Gastrocnemius medialis (tissue), 4 donors: ENCODE measurements around the gene THSD4. TPM values are rescaled to one million over a fixed set of nuclear protein-coding genes. Genes with fewer than 3 reads are reported as not detected.

Source experiments
- ATAC-seq, 2 donors: fragments of 150-250 bp; one replicate each; pipeline ENCODE4 v1.9.1; 2016
- DNase-seq, 2 donors: peaks; one replicate each; pipeline ENCODE4 v3.0.0-alpha.2; 2019
- H3K27ac ChIP-seq, 4 donors: fragments of 200-600 bp; sonication (generic); 1 replicate in 1 of 4; 2 replicates in 3 of 4; pipeline ENCODE4 v1.5.1; 2016 to 2018; ENCODE audit warnings: mild to moderate bottlenecking in 2 of 4, moderate library complexity in 1 of 4
- H3K27me3 ChIP-seq, 3 donors: fragments of 200-600 bp; sonication (generic) in 2 of 3; 1 replicate in 1 of 3; 2 replicates in 2 of 3; pipeline versions ENCODE4 v1.5.1 to v1.6.0; 2016 to 2019; ENCODE audit warnings: mild to moderate bottlenecking in 1 of 3, moderate library complexity in 1 of 3
- H3K36me3 ChIP-seq, 2 donors: fragments of 200-600 bp; sonication (generic) in 1 of 2; one replicate each; pipeline ENCODE4 v1.5.1; 2017 to 2018
- H3K4me1 ChIP-seq, 2 donors: fragments of 200-600 bp; sonication (generic) in 1 of 2; one replicate each; pipeline ENCODE4 v1.5.1; 2016 to 2017; ENCODE audit warnings: mild to moderate bottlenecking in 2 of 2
- H3K4me3 ChIP-seq, 4 donors: fragments of 200-600 bp; sonication (generic) in 3 of 4; 1 replicate in 1 of 4; 2 replicates in 3 of 4; pipeline ENCODE4 v1.5.1; 2016 to 2019; ENCODE audit warnings: mild to moderate bottlenecking in 2 of 4
- H3K9me3 ChIP-seq, 3 donors: fragments of 200-600 bp; sonication (generic) in 2 of 3; 1 replicate in 1 of 3; 2 replicates in 2 of 3; pipeline ENCODE4 v1.5.1; 2016 to 2019
- CTCF ChIP-seq, 5 experiments: fragments of 450-650 bp in 3 of 5; fragments of 200-600 bp in 2 of 5; sonication (generic) in 2 of 5; IDR thresholded peaks in 4 of 5; conservative IDR thresholded peaks in 1 of 5; 1 replicate in 4 of 5; 2 replicates in 1 of 5; pipeline ENCODE4 v1.5.1; 2016 to 2019; ENCODE audit warnings: antibody characterized with exemption in 5 of 5, mild to moderate bottlenecking in 3 of 5, moderate library complexity in 3 of 5
- POLR2A ChIP-seq, 2 donors: fragments of 450-650 bp; IDR thresholded peaks; one replicate each; pipeline ENCODE4 v1.6.1; 2017; ENCODE audit warnings: antibody characterized with exemption in 2 of 2, mild to moderate bottlenecking in 2 of 2, moderate library complexity in 2 of 2
- in situ Hi-C, 4 donors: fragments of 200-750 bp; cut with MboI; loops; one replicate each; pipeline versions ENCODE4 v1.15.0 to v1.8.0; 2017; ENCODE audit warnings: low sequenced_read_pairs in 4 of 4
- intact Hi-C: fragments of 100-400 bp; cut with DNase I; formaldehyde crosslinking; loops from one replicate; pipeline ENCODE4 v1.15.1; 2023; ENCODE audit warnings: low total_unique reads
- total RNA-seq, 4 donors: library from RNA; depleted of rRNA; stranded (reverse); fragments of >200 nt; gene quantifications; one replicate each; pipeline versions ENCODE4 v1.1.0 to v1.2.3, GENCODE V29; 2016

Gene THSD4
- total RNA-seq, 4 donors from 2014 or later = 0.35 to 3.1 (median 0.60) TPM

GRCh38 chr15:71106802-71107500 is 8.3 kb upstream of the THSD4 start:
- TF ChIP-seq POLR2A (IDR thresholded peaks at IDR 0.05) (no peak), CTCF (IDR thresholded peaks at IDR 0.05 in 4 of 5, conservative IDR thresholded peaks at IDR 0.05 in 1 of 5) (no peak)
- no peaks in the 10 kb centered on the region for H3K36me3 ChIP-seq
- no peaks in the 10 kb centered on the region for H3K9me3 ChIP-seq
- in situ Hi-C loops = loop anchor here in 1 of 4 donors (25.0 kb wide), 1 partner anchor 230 kb away; no protein-coding TSS in a partner anchor
- H3K27me3 ChIP-seq = no peaks in the 10 kb centered on the region
- no peak for ATAC-seq
- no peak overlapping the region for H3K4me3 ChIP-seq
- no peak overlapping the region for H3K27ac ChIP-seq
- intact Hi-C loops = no loop called here
- no peak for DNase-seq
- H3K4me1 ChIP-seq = no peaks in the 10 kb centered on the region

- in situ Hi-C loops = loop anchor here in 1 of 4 donors (25.0 kb wide), 1 partner anchor 230 kb away; no protein-coding TSS in a partner anchor
- no peaks in the 10 kb centered on the region for H3K36me3 ChIP-seq
- intact Hi-C loops = no loop called here
- H3K4me3 ChIP-seq = no peak overlapping the region
- DNase-seq = no peak
- H3K27me3 ChIP-seq = no peaks in the 10 kb centered on the region
- no peaks in the 10 kb centered on the region for H3K4me1 ChIP-seq
- no peak overlapping the region for H3K27ac ChIP-seq
- ATAC-seq = no peak
- H3K9me3 ChIP-seq = no peaks in the 10 kb centered on the region
- TF ChIP-seq POLR2A (IDR thresholded peaks at IDR 0.05) (no peak), CTCF (IDR thresholded peaks at IDR 0.05 in 4 of 5, conservative IDR thresholded peaks at IDR 0.05 in 1 of 5) (no peak)
Observed at GRCh38 chr15:71107501-71107815, 7.8 kb upstream of the THSD4 start.

- TF ChIP-seq POLR2A (IDR thresholded peaks at IDR 0.05) = no peak
- TF ChIP-seq CTCF (IDR thresholded peaks at IDR 0.05 in 4 of 5, conservative IDR thresholded peaks at IDR 0.05 in 1 of 5) = no peak
- DNase-seq (no peak), ATAC-seq (no peak)
- Histone ChIP-seq H3K4me3 (no peak overlapping the region), H3K9me3 (no peaks in the 10 kb centered on the region), H3K4me1 (no peaks in the 10 kb centered on the region), H3K27ac (no peak overlapping the region), H3K36me3 (no peaks in the 10 kb centered on the region), H3K27me3 (no peaks in the 10 kb centered on the region)
- in situ Hi-C loops = loop anchor here in 1 of 4 donors (25.0 kb wide), 1 partner anchor 228 kb away; no protein-coding TSS in a partner anchor
- intact Hi-C loops = no loop called here
Observed at GRCh38 chr15:71109130-71109529, 6.1 kb upstream of the THSD4 start.

- intact Hi-C loops = loop anchor here (10.0 kb wide), 1 partner anchor 95 kb away; no protein-coding TSS in a partner anchor
- no peak overlapping the region for H3K27ac ChIP-seq
- no peaks in the 10 kb centered on the region for H3K27me3 ChIP-seq
- TF ChIP-seq CTCF (IDR thresholded peaks at IDR 0.05 in 4 of 5, conservative IDR thresholded peaks at IDR 0.05 in 1 of 5) (no peak), POLR2A (IDR thresholded peaks at IDR 0.05) (no peak)
- H3K4me1 ChIP-seq = no peaks in the 10 kb centered on the region
- H3K36me3 ChIP-seq = no peaks in the 10 kb centered on the region
- no peak overlapping the region for H3K4me3 ChIP-seq
- no peaks in the 10 kb centered on the region for H3K9me3 ChIP-seq
- ATAC-seq (no peak), DNase-seq (no peak)
- in situ Hi-C loops = loop anchor here (5.0 to 25.0 kb wide), 3 partner anchors 227 to 335 kb away; no protein-coding TSS in a partner anchor
Observed at GRCh38 chr15:71109905-71110304, 5.4 kb upstream of the THSD4 start.
